ENCODE results near the gene BRD1. TPM values are rescaled to one million over a fixed set of nuclear protein-coding genes. Genes with fewer than 3 reads are reported as not detected.

BRD1 gene
- total RNA-seq, 1 donor from 2014 or later = 14.9 TPM

DNA sequence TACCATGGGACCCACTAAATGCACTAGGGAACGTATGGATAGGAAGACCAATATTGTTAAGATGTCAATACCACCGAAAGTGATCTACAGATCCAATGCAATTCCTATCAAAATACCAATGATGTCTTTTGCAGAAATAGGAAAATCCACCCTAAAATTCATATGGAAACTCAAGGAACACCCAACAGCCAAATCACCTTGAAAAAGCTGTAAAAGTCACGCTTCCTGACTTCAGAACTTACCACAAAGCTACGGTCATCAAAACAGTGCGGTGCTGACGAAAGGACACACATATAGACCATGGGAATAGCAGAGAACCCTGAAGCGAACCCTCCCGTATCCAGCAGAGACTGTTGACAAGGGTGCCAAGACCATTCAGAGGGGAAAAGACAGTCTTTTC lies 20.5 kb downstream of the BRD1 start:
- Histone ChIP-seq H3K4me3 (no peak overlapping the region), H3K27me3 (ENCODE audit: low read depth) (no peaks in the 10 kb centered on the region), H3K36me3 (peaks cover 17% of the 10 kb centered on the region), H3K27ac (replicated peaks) (no peak overlapping the region), H3K4me1 (peaks cover 85% of the 10 kb centered on the region), H3K9me3 (replicated peaks) (no peaks in the 10 kb centered on the region)
- intact Hi-C loops (cut with micrococcal nuclease) = no loop called here
- TF ChIP-seq, protein P1, sequence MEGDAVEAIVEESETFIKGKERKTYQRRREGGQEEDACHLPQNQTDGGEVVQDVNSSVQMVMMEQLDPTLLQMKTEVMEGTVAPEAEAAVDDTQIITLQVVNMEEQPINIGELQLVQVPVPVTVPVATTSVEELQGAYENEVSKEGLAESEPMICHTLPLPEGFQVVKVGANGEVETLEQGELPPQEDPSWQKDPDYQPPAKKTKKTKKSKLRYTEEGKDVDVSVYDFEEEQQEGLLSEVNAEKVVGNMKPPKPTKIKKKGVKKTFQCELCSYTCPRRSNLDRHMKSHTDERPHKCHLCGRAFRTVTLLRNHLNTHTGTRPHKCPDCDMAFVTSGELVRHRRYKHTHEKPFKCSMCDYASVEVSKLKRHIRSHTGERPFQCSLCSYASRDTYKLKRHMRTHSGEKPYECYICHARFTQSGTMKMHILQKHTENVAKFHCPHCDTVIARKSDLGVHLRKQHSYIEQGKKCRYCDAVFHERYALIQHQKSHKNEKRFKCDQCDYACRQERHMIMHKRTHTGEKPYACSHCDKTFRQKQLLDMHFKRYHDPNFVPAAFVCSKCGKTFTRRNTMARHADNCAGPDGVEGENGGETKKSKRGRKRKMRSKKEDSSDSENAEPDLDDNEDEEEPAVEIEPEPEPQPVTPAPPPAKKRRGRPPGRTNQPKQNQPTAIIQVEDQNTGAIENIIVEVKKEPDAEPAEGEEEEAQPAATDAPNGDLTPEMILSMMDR (IDR thresholded peaks at IDR 0.05; ENCODE audit: borderline replicate concordance) = no peak
- no peak for DNase-seq

DNA sequence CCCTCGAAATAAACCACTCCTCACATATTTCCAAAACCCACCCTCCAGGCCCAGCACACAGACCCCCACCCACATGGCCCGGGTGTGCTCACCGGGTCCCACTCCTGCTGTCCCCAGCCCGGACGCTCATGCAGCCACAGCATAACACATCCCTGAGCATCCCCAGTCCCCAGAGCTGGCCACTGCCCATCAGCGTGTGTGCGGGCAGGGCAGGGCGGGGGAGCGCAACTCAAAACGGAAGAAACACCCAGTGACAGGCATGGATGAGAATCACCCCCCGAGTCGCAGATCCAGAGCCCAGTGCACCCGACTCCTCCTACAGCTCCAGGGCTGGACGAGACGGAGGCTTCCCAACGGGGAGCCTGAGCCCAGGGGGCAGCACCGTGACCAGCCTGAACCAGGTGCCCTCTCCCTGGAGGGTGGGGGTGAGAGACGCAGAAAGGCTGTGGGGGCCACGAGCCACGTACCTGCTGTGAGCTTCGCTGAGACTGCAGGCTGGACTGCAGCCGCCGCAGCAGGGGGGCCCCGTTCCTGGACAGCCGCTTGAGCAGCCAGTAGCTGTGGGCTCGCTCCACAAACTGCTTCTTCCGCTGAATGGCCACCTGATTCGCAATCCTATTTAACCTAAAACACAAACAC lies 23.8 kb downstream of the BRD1 start:
- no peaks in the 10 kb centered on the region for H3K9me3 ChIP-seq (replicated peaks)
- peaks cover 84% of the 10 kb centered on the region for H3K4me1 ChIP-seq
- H3K36me3 ChIP-seq = peaks cover 22% of the 10 kb centered on the region
- H3K27ac ChIP-seq (replicated peaks) = no peak overlapping the region
- no peak overlapping the region for H3K4me3 ChIP-seq
- TF ChIP-seq, protein P1 (IDR thresholded peaks at IDR 0.05; ENCODE audit: borderline replicate concordance) = no peak
- H3K27me3 ChIP-seq (ENCODE audit: low read depth) = no peaks in the 10 kb centered on the region
- intact Hi-C loops (cut with micrococcal nuclease) = no loop called here
- DNase-seq = no peak

GRCh38 chr22:49803134-49803533 lies 24.5 kb downstream of the BRD1 start:
- TF ChIP-seq, protein P1 (IDR thresholded peaks at IDR 0.05; ENCODE audit: borderline replicate concordance) = no peak
- Histone ChIP-seq H3K36me3 (peaks cover 30% of the 10 kb centered on the region), H3K4me3 (no peak overlapping the region), H3K27me3 (ENCODE audit: low read depth) (no peaks in the 10 kb centered on the region), H3K4me1 (peaks cover 76% of the 10 kb centered on the region), H3K27ac (replicated peaks) (no peak overlapping the region), H3K9me3 (replicated peaks) (no peaks in the 10 kb centered on the region)
- no peak for DNase-seq
- intact Hi-C loops (cut with micrococcal nuclease) = no loop called here

- H3K36me3 ChIP-seq = peaks cover 46% of the 10 kb centered on the region
- H3K27me3 ChIP-seq (ENCODE audit: low read depth) = no peaks in the 10 kb centered on the region
- TF ChIP-seq, protein P1 (IDR thresholded peaks at IDR 0.05; ENCODE audit: borderline replicate concordance) = no peak
- peak overlapping the region; percentile 71 for H3K27ac ChIP-seq (replicated peaks)
- peaks cover 64% of the 10 kb centered on the region for H3K4me1 ChIP-seq
- H3K9me3 ChIP-seq (replicated peaks) = no peaks in the 10 kb centered on the region
- no peak for DNase-seq
- peak overlapping the region; percentile 22 for H3K4me3 ChIP-seq
- intact Hi-C loops (cut with micrococcal nuclease) = no loop called here
These were observed 26.1 kb downstream of the BRD1 start for GRCh38 chr22:49801391-49802060.

DNA sequence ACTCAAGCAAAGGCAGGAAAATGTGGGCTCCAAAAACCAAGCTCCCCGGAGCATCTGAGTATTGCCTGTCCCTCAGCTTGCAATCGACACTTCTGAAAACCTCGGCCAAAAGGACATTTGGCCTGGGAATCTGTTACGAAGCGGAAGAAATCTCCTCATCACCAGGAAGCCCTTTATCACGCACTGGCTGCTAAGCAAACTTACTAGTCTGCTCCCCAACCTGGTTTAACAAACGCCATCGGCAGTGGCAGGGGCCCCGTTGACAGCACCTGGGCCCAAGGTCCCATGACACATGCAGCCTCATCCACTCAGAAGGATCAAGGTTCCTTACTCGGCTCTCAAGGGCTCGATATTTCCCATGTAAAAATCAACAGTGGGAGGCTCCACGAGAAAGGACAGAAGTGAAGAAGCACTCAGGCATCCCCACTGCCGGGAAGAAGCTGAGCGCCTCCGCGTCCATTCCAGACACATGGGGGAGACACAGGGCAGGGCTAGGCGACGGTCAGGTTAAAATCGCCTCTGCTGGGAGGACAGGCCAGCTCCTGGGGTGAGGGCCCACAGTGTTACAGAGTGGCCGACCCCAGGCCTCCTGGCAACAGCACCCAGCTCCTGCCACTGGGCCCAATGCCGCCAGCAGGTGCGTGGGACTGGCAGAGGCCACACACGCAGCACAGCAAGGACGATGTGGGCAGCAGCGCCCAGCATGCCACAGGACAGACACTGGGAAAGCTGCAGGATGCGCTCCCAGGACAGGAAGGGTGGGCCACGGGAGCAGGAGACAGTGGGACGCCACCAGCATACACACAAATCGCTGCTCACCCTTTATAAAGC lies 27.1 kb downstream of the BRD1 start:
- H3K27ac ChIP-seq (replicated peaks) = peak overlapping the region; percentile 71
- no peak for DNase-seq
- H3K9me3 ChIP-seq (replicated peaks) = no peaks in the 10 kb centered on the region
- TF ChIP-seq, protein P1 (IDR thresholded peaks at IDR 0.05; ENCODE audit: borderline replicate concordance) = peak; percentile 28
- H3K36me3 ChIP-seq = peaks cover 54% of the 10 kb centered on the region
- peak overlapping the region; percentile 22 for H3K4me3 ChIP-seq
- no peaks in the 10 kb centered on the region for H3K27me3 ChIP-seq (ENCODE audit: low read depth)
- intact Hi-C loops (cut with micrococcal nuclease) = no loop called here
- peaks cover 56% of the 10 kb centered on the region for H3K4me1 ChIP-seq

Data from left ventricle myocardium inferior (tissue), 1 donor.